ENCODE data around the gene OSBPL10.

GRCh38 chr3:31709005-31709404 lies 272.1 kb downstream of the OSBPL10 start:
- TF ChIP-seq CTCF (IDR thresholded peaks at IDR 0.05; ENCODE audit: control extremely low read depth in 1 of 3, insufficient read depth in 1 of 3, low read depth in 1 of 3, low read length in 3 of 3), result no peak
- no peak for TF ChIP-seq TBP (IDR thresholded peaks at IDR 0.05; ENCODE audit: low read depth, low read length)
- no peak for TF ChIP-seq POLR2A (IDR thresholded peaks at IDR 0.05; ENCODE audit: control extremely low read depth in 1 of 2, low read depth in 2 of 2, low read length in 2 of 2)
